Measurements from ENCODE around the gene MEGF11.

GRCh38 chr15:66065325-66065724, 188.2 kb downstream of the MEGF11 start:
- TF ChIP-seq POLR2A (IDR thresholded peaks at IDR 0.05) = no peak
- no peak for TF ChIP-seq CTCF (IDR thresholded peaks at IDR 0.05)
